Midbrain (tissue), 1 donor: ENCODE data around the gene MPHOSPH9.
A peak's percentile ranks its signal among the peaks of the same experiment; 100 is the strongest.

Experiments used
- DNase-seq: peaks from one replicate; lab custom pipeline; 2025; lab: John Stamatoyannopoulos, UW

MPHOSPH9 gene

GRCh38 chr12:123232807-123233504, at the start of gene MPHOSPH9, which contains the start of gene MTRFR:
MPHOSPH9 (minus strand) TSS chr12:123233141; CDS start chr12:123230364, 2,777 bp downstream.
MTRFR (plus strand) TSS chr12:123233436; CDS start chr12:123253675, 20,239 bp downstream.
- peak; percentile 99 for DNase-seq

GRCh38 chr12:123282111-123282510, 49.2 kb upstream of the MPHOSPH9 start:
- DNase-seq, result no peak

- no peak for DNase-seq
Observed at GRCh38 chr12:123280971-123281370, 48.0 kb upstream of the MPHOSPH9 start.

GRCh38 chr12:123278101-123278627, 45.2 kb upstream of the MPHOSPH9 start:
- DNase-seq, result no peak

- DNase-seq, result no peak
Observed at GRCh38 chr12:123273166-123273565, 40.2 kb upstream of the MPHOSPH9 start.

- DNase-seq, result peak; percentile 60
Observed at GRCh38 chr12:123271001-123271668, 38.2 kb upstream of the MPHOSPH9 start.

- DNase-seq, result peak; percentile 54
Observed at GRCh38 chr12:123270214-123271000, 37.5 kb upstream of the MPHOSPH9 start.

GRCh38 chr12:123269896-123270213, 36.9 kb upstream of the MPHOSPH9 start:
- DNase-seq, result peak; percentile 57

GRCh38 chr12:123269395-123269892, 36.5 kb upstream of the MPHOSPH9 start:
- DNase-seq, result peak; percentile 92

- DNase-seq, result peak; percentile 58
Observed at GRCh38 chr12:123268850-123269249, 35.9 kb upstream of the MPHOSPH9 start.

- peak; percentile 73 for DNase-seq
Observed at GRCh38 chr12:123267991-123268843, 35.3 kb upstream of the MPHOSPH9 start.

GRCh38 chr12:123267335-123267920, 34.5 kb upstream of the MPHOSPH9 start:
- DNase-seq, result no peak

GRCh38 chr12:123266679-123267277, 33.8 kb upstream of the MPHOSPH9 start:
- no peak for DNase-seq

GRCh38 chr12:123265851-123266678, 33.1 kb upstream of the MPHOSPH9 start:
- DNase-seq, result no peak

- peak; percentile 10 for DNase-seq
Observed at GRCh38 chr12:123264642-123265041, 31.7 kb upstream of the MPHOSPH9 start.

- no peak for DNase-seq
Observed at GRCh38 chr12:123263196-123263817, 30.4 kb upstream of the MPHOSPH9 start.

GRCh38 chr12:123261196-123261595, 28.3 kb upstream of the MPHOSPH9 start:
- DNase-seq, result no peak

- DNase-seq, result no peak
Observed at GRCh38 chr12:123260081-123260480, 27.1 kb upstream of the MPHOSPH9 start.

- DNase-seq, result no peak
Observed at GRCh38 chr12:123258593-123258992, 25.7 kb upstream of the MPHOSPH9 start.
